Fibroblast of the conjunctiva (primary cell): ENCODE results near the gene SLC34A1.
"Not testable (repeated sequence)": the region's sequence is repeated elsewhere in the genome, so short reads cannot be mapped to it uniquely, and the experiment has no call there.

Experiments used
- DNase-seq: peaks from one replicate; pipeline ENCODE4 v3.0.0-alpha.2; 2010; ENCODE audit warnings: low read depth

SLC34A1 gene

GRCh38 chr5:177384134-177384533 is at the start of gene SLC34A1:
SLC34A1 (plus strand) TSS chr5:177384434; CDS start chr5:177385742, 1,308 bp downstream.
- no peak for DNase-seq

- no peak for DNase-seq
Measured at GRCh38 chr5:177334781-177335700, 49.2 kb upstream of the SLC34A1 start.

- no peak for DNase-seq
Measured at GRCh38 chr5:177335701-177336065, 48.6 kb upstream of the SLC34A1 start.

GRCh38 chr5:177336112-177336511 is 48.1 kb upstream of the SLC34A1 start:
- no peak for DNase-seq

- no peak for DNase-seq
Measured at GRCh38 chr5:177336603-177337494, 47.4 kb upstream of the SLC34A1 start.

GRCh38 chr5:177338251-177339106 is 45.8 kb upstream of the SLC34A1 start:
- no peak for DNase-seq

GRCh38 chr5:177339107-177339638 is 45.1 kb upstream of the SLC34A1 start:
- DNase-seq = no peak

GRCh38 chr5:177343000-177343399 is 41.2 kb upstream of the SLC34A1 start:
- DNase-seq = not testable (repeated sequence)

- no peak for DNase-seq
Measured at GRCh38 chr5:177343777-177344176, 40.5 kb upstream of the SLC34A1 start.

- DNase-seq = no peak
Measured at GRCh38 chr5:177344891-177345290, 39.3 kb upstream of the SLC34A1 start.

GRCh38 chr5:177346820-177347219 is 37.4 kb upstream of the SLC34A1 start:
- no peak for DNase-seq

- no peak for DNase-seq
Measured at GRCh38 chr5:177347699-177348098, 36.5 kb upstream of the SLC34A1 start.

GRCh38 chr5:177349362-177349647 is 34.9 kb upstream of the SLC34A1 start:
- DNase-seq = no peak

GRCh38 chr5:177349762-177350161 is 34.5 kb upstream of the SLC34A1 start:
- DNase-seq = no peak

- DNase-seq = no peak
Measured at GRCh38 chr5:177350776-177351391, 33.4 kb upstream of the SLC34A1 start.

- DNase-seq = peak; percentile 89
Measured at GRCh38 chr5:177351392-177352329, 32.6 kb upstream of the SLC34A1 start, which contains the start of gene LMAN2. LMAN2 (minus strand) TSS chr5:177351668; CDS start chr5:177351647, 21 bp downstream.

GRCh38 chr5:177353093-177353492 is 31.1 kb upstream of the SLC34A1 start:
- no peak for DNase-seq

GRCh38 chr5:177354256-177354655 is 30.0 kb upstream of the SLC34A1 start:
- no peak for DNase-seq

GRCh38 chr5:177354711-177355110 is 29.5 kb upstream of the SLC34A1 start:
- no peak for DNase-seq
